H1 (cell line): ENCODE results near the gene MAST1. TPM values are rescaled to one million over a fixed set of nuclear protein-coding genes. Genes with fewer than 3 reads are reported as not detected.
"Not testable (repeated sequence)": the region's sequence is repeated elsewhere in the genome, so short reads cannot be mapped to it uniquely, and the experiment has no call there.

Source experiments
- CTCF ChIA-PET: fragments of 300-600 bp; sonication (Branson Sonifier 250); formaldehyde crosslinking; loops from one replicate; lab custom pipeline; 2021; ENCODE audit not compliant: partially characterized antibody; lab: Charles Lee
- POLR2A ChIA-PET: fragments of 300-600 bp; sonication (Branson Sonifier 250); formaldehyde crosslinking; loops from one replicate; lab custom pipeline; 2021; ENCODE audit warnings: inconsistent platforms; ENCODE audit not compliant: partially characterized antibody; lab: Charles Lee
- DNase-seq, 2 experiments: peaks; one replicate each; pipeline versions ENCODE4 v3.0.0 to v3.0.0-alpha.2; 2010 to 2022; ENCODE audit warnings: low spot score in 2 of 2, low read depth in 1 of 2, mixed read lengths in 1 of 2
- FAIRE-seq: peaks from 2 replicates; lab custom pipeline; 2011; peaks lifted over from hg19 to GRCh38; lab: Jason Lieb, UNC
- H2AFZ ChIP-seq: 2 replicates; pipeline ENCODE4 v1.8.1; 2012; ENCODE audit warnings: low read length, inconsistent platforms
- H2AK5ac ChIP-seq: 2 replicates; pipeline ENCODE4 v1.6.1; 2013; ENCODE audit warnings: low read depth, low read length
- H2BK120ac ChIP-seq: replicated peaks from 2 replicates; pipeline ENCODE3; 2013; ENCODE audit warnings: low read depth, low read length, inconsistent platforms
- H2BK12ac ChIP-seq: 2 replicates; pipeline ENCODE4 v1.6.1; 2013; ENCODE audit warnings: low read depth, low read length
- H2BK15ac ChIP-seq: 2 replicates; pipeline ENCODE4 v1.6.1; 2013; ENCODE audit warnings: low read length
- H2BK20ac ChIP-seq: 2 replicates; pipeline ENCODE4 v1.6.1; 2013; ENCODE audit warnings: low read length
- H2BK5ac ChIP-seq: 2 replicates; pipeline ENCODE4 v1.6.1; 2013; ENCODE audit warnings: low read depth, low read length
- H3K14ac ChIP-seq: 2 replicates; pipeline ENCODE4 v1.6.1; 2013; ENCODE audit warnings: inconsistent platforms; ENCODE audit not compliant: insufficient read length
- H3K18ac ChIP-seq: 2 replicates; pipeline ENCODE4 v1.6.1; 2013; ENCODE audit warnings: low read length; ENCODE audit errors: extremely low read depth
- H3K23ac ChIP-seq: 2 replicates; pipeline ENCODE4 v1.6.1; 2013; ENCODE audit warnings: inconsistent platforms; ENCODE audit not compliant: insufficient read length
- H3K23me2 ChIP-seq: 2 replicates; pipeline ENCODE4 v1.6.1; 2013; ENCODE audit warnings: low read depth, low read length
- H3K27ac ChIP-seq: 2 replicates; pipeline ENCODE4 v1.6.1; 2011; ENCODE audit warnings: low read depth, low read length, inconsistent platforms
- H3K27me3 ChIP-seq, 4 experiments: replicated peaks in 1 of 4; 1 replicate in 1 of 4; 2 replicates in 3 of 4; pipeline versions ENCODE4 v1.6.1 to v1.8.1; 2011 to 2013; ENCODE audit warnings: low read length in 3 of 4, mild to moderate bottlenecking in 3 of 4, inconsistent platforms in 2 of 4, mixed read lengths in 2 of 4, moderate library complexity in 1 of 4; ENCODE audit not compliant: control insufficient read depth in 3 of 4, insufficient read depth in 3 of 4; ENCODE audit errors: extremely low read depth in 1 of 4
- H3K36me3 ChIP-seq, 4 experiments: 2 replicates each; pipeline versions ENCODE4 v1.6.1 to v1.8.1; 2011 to 2013; ENCODE audit warnings: mild to moderate bottlenecking in 4 of 4, low read length in 3 of 4, moderate library complexity in 2 of 4, control low read depth in 1 of 4, inconsistent platforms in 1 of 4; ENCODE audit not compliant: insufficient read depth in 4 of 4, control insufficient read depth in 2 of 4
- H3K4ac ChIP-seq: replicated peaks from 2 replicates; pipeline ENCODE3; 2013; ENCODE audit warnings: low read length, low read depth, mixed read lengths, inconsistent platforms; ENCODE audit not compliant: insufficient read length
- H3K4me1 ChIP-seq, 4 experiments: replicated peaks in 1 of 4; 1 replicate in 1 of 4; 2 replicates in 3 of 4; pipeline versions ENCODE4 v1.6.1 to v1.8.1; 2011 to 2013; ENCODE audit warnings: low read length in 3 of 4, inconsistent platforms in 2 of 4, mixed read lengths in 1 of 4; ENCODE audit not compliant: insufficient read depth in 4 of 4, control insufficient read depth in 3 of 4
- H3K4me2 ChIP-seq, 2 experiments: 2 replicates each; pipeline versions ENCODE4 v1.6.1 to v1.8.1; 2011 to 2013; ENCODE audit warnings: low read depth in 2 of 2, low read length in 2 of 2, control low read depth in 1 of 2, inconsistent platforms in 1 of 2, mild to moderate bottlenecking in 1 of 2; ENCODE audit not compliant: insufficient read depth in 1 of 2
- H3K4me3 ChIP-seq, 4 experiments: fragments of 200-600, 300-600 bp in 1 of 4; sonication (generic), shearing (Covaris generic), sonication (Bioruptor Twin) in 1 of 4; 2 replicates each; pipeline versions ENCODE4 v1.5.1 to v1.8.1; 2011 to 2016; ENCODE audit warnings: low read length in 4 of 4, low read depth in 3 of 4, control low read depth in 2 of 4, inconsistent platforms in 2 of 4, mild to moderate bottlenecking in 2 of 4, mixed read lengths in 1 of 4, moderate library complexity in 1 of 4; ENCODE audit not compliant: insufficient read depth in 2 of 4; ENCODE audit errors: extremely low read depth in 1 of 4
- H3K56ac ChIP-seq: replicated peaks from 2 replicates; pipeline ENCODE3; 2013; ENCODE audit warnings: low read depth, mild to moderate bottlenecking, mixed read lengths, low read length, inconsistent platforms; ENCODE audit not compliant: insufficient read length
- H3K79me1 ChIP-seq: 2 replicates; pipeline ENCODE4 v1.6.1; 2013; ENCODE audit warnings: low read depth, low read length, control low read depth
- H3K79me2 ChIP-seq, 2 experiments: 2 replicates each; pipeline versions ENCODE4 v1.6.1 to v1.8.1; 2012 to 2013; ENCODE audit warnings: low read length in 2 of 2, mild to moderate bottlenecking in 2 of 2, inconsistent platforms in 1 of 2; ENCODE audit not compliant: insufficient read depth in 2 of 2, control insufficient read depth in 1 of 2
- H3K9ac ChIP-seq, 4 experiments: replicated peaks in 1 of 4; 1 replicate in 1 of 4; 2 replicates in 3 of 4; pipeline versions ENCODE4 v1.6.1 to v1.8.1; 2011 to 2013; ENCODE audit warnings: low read depth in 3 of 4, low read length in 3 of 4, control low read depth in 2 of 4, mild to moderate bottlenecking in 2 of 4, moderate library complexity in 2 of 4, inconsistent platforms in 1 of 4; ENCODE audit errors: extremely low read depth in 1 of 4
- H3K9me3 ChIP-seq, 2 experiments: 2 replicates each; pipeline versions ENCODE4 v1.6.1 to v1.8.1; 2012 to 2013; ENCODE audit warnings: mild to moderate bottlenecking in 2 of 2, moderate library complexity in 2 of 2, control low read depth in 1 of 2, inconsistent platforms in 1 of 2, low read depth in 1 of 2, low read length in 1 of 2, mixed read lengths in 1 of 2; ENCODE audit not compliant: insufficient read depth in 2 of 2
- H4K20me1 ChIP-seq, 2 experiments: replicated peaks in 1 of 2; 2 replicates each; pipeline versions ENCODE3 to v1.8.1; 2011 to 2013; ENCODE audit warnings: inconsistent platforms in 2 of 2, low read length in 2 of 2, mild to moderate bottlenecking in 1 of 2; ENCODE audit not compliant: insufficient read depth in 2 of 2, control insufficient read depth in 1 of 2
- H4K5ac ChIP-seq: 2 replicates; pipeline ENCODE4 v1.6.1; 2013; ENCODE audit warnings: low read length, low read depth, mixed read lengths, inconsistent platforms; ENCODE audit not compliant: insufficient read length
- H4K8ac ChIP-seq: 2 replicates; pipeline ENCODE4 v1.8.0; 2013; ENCODE audit warnings: mild to moderate bottlenecking, moderate library complexity, low read length, inconsistent platforms; ENCODE audit not compliant: insufficient read depth; ENCODE audit errors: extremely low read depth
- H4K91ac ChIP-seq: replicated peaks from 2 replicates; pipeline ENCODE3; 2013; ENCODE audit warnings: low read length, mixed read lengths, inconsistent platforms; ENCODE audit not compliant: insufficient read length
- WGBS, 2 experiments: shearing (Covaris generic) in 1 of 2; methylation state at CpG; one replicate each; pipeline versions ENCODE4 v1.1.6 to v1.1.7; 2013 to 2015; ENCODE audit warnings: low lambda C conversion rate in 2 of 2, mixed read lengths in 2 of 2, inconsistent platforms in 1 of 2, low coverage in 1 of 2, missing lambda C conversion rate in 1 of 2; ENCODE audit not compliant: insufficient replicate concordance in 2 of 2, insufficient coverage in 1 of 2, insufficient read length in 1 of 2; ENCODE audit errors: extremely low coverage in 1 of 2, missing lambda C conversion rate in 1 of 2; 5-methylcytosine and 5-hydroxymethylcytosine counted together
- polyA plus RNA-seq, 7 experiments: library from polyadenylated mRNA; depleted of rRNA in 3 of 7; stranded (reverse) in 5 of 7; unstranded in 2 of 7; fragments of >200 nt in 5 of 7; fragments of 200-250 nt in 2 of 7; gene quantifications; 1 replicate in 5 of 7; 2 replicates in 1 of 7; 4 replicates in 1 of 7; pipeline versions ENCODE4 v1.2.1 to v1.2.3, GENCODE V29; 2011 to 2013; ENCODE audit warnings: missing spikeins in 2 of 7, mixed read lengths in 2 of 7
- total RNA-seq: library from RNA; stranded (reverse); fragmentation: NEBNext Ultra II Directional; extraction: Animal tissue kit (Norgen Biotek cat#: 25700); gene quantifications from 2 replicates; pipeline ENCODE4 v1.2.1, GENCODE V29; 2021

The MAST1 gene
- total and polyA plus RNA-seq, 2 of the 8 experiments (the other 6 are each of a cell fraction or from before 2014, with no cell fraction given): 15.6 to 28.3 TPM

- not testable (repeated sequence) for H3K79me1 ChIP-seq, H2BK120ac ChIP-seq, H2BK15ac ChIP-seq, H3K4me3 ChIP-seq, H3K27me3 ChIP-seq, DNase-seq, H3K27ac ChIP-seq, H2BK5ac ChIP-seq, H2AK5ac ChIP-seq, H2BK20ac ChIP-seq, H3K4me2 ChIP-seq, H3K18ac ChIP-seq, H3K23me2 ChIP-seq, H3K4me1 ChIP-seq, H3K14ac ChIP-seq, H4K5ac ChIP-seq, H3K4ac ChIP-seq, H2BK12ac ChIP-seq, H3K23ac ChIP-seq, H2AFZ ChIP-seq, H4K20me1 ChIP-seq, H3K79me2 ChIP-seq, H3K56ac ChIP-seq, H4K91ac ChIP-seq, H4K8ac ChIP-seq, H3K9me3 ChIP-seq, H3K9ac ChIP-seq, FAIRE-seq
- CTCF ChIA-PET: interaction anchor here (0.6 to 2.4 kb wide), 4 partner anchors 8 to 68 kb away, joined by 3 to 12 read pairs (median 4); partner anchors contain the start of gene RNASEH2A
- peaks cover 3 to 26% (median 12%) of the 10 kb centered on the region in 4 experiments; a peak in 6 of 8 replicates for H3K36me3 ChIP-seq
- POLR2A ChIA-PET: interaction anchor here (0.6 to 2.4 kb wide), 5 partner anchors 11 to 96 kb away, joined by 3 to 9 read pairs (median 3); partner anchors contain the start of gene RNASEH2A
- 96% methylated on average over 6 of the region's 6 CpGs; no CpG with 5 or more reads in 1 of the 2 experiments for WGBS, 2 experiments
Observed at GRCh38 chr19:12817188-12817587, 21.1 kb upstream of the MAST1 start.

DNA sequence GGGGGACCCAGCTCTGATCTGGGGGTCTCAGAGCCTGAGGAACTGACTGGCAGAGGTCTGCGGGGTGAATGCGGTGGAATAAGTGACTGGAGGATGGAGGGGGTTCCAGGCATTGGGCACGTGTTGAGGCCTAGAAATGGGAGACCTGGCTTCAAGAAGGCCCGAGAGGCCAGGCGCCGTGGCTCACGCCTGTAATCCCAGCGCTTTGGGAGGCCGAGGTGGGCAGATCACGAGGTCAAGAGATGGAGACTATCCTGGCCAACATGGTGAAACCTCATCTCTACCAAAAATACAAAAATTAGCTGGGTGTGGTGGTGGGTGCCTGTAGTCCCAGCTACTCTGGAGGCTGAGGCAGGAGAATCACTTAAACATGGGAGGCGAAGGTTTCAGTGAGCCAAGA lies 20.5 kb upstream of the MAST1 start:
- CTCF ChIA-PET: interaction anchor here (0.6 to 2.4 kb wide), 4 partner anchors 11 to 104 kb away, joined by 3 to 12 read pairs (median 4); partner anchors contain the start of gene RNASEH2A
- not testable (repeated sequence) for H3K56ac ChIP-seq
- 83% methylated on average over 11 of the region's 11 CpGs; no CpG with 5 or more reads in 1 of the 2 experiments for WGBS, 2 experiments

More for the DNA sequence above, 20.5 kb upstream of the MAST1 start:
- H3K14ac ChIP-seq, H3K27ac ChIP-seq, H3K4ac ChIP-seq, H2BK5ac ChIP-seq, H2AK5ac ChIP-seq, H3K9me3 ChIP-seq, H4K20me1 ChIP-seq, H3K9ac ChIP-seq, H4K5ac ChIP-seq, H3K79me1 ChIP-seq, H3K23ac ChIP-seq, H2AFZ ChIP-seq, H3K27me3 ChIP-seq, H3K23me2 ChIP-seq, H2BK20ac ChIP-seq, H3K4me3 ChIP-seq, H3K4me1 ChIP-seq, DNase-seq, H2BK15ac ChIP-seq, H4K91ac ChIP-seq, FAIRE-seq, H3K79me2 ChIP-seq, H3K4me2 ChIP-seq, H2BK12ac ChIP-seq, H3K18ac ChIP-seq, H4K8ac ChIP-seq, H2BK120ac ChIP-seq: not testable (repeated sequence)
- peaks cover 3 to 21% (median 12%) of the 10 kb centered on the region in 4 experiments; a peak in 6 of 8 replicates for H3K36me3 ChIP-seq
- POLR2A ChIA-PET: interaction anchor here (0.6 to 2.4 kb wide), 7 partner anchors 9 to 97 kb away, joined by 3 to 9 read pairs (median 3); partner anchors contain the start of gene RNASEH2A
